ENCODE results near the gene CCDC61. TPM values are rescaled to one million over a fixed set of nuclear protein-coding genes. Genes with fewer than 3 reads are reported as not detected.

CCDC61 gene, protein sequence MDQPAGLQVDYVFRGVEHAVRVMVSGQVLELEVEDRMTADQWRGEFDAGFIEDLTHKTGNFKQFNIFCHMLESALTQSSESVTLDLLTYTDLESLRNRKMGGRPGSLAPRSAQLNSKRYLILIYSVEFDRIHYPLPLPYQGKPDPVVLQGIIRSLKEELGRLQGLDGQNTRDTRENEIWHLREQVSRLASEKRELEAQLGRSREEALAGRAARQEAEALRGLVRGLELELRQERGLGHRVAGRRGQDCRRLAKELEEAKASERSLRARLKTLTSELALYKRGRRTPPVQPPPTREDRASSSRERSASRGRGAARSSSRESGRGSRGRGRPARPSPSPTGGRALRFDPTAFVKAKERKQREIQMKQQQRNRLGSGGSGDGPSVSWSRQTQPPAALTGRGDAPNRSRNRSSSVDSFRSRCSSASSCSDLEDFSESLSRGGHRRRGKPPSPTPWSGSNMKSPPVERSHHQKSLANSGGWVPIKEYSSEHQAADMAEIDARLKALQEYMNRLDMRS
- 4.3 to 5.6 TPM (median 4.8 TPM) in 5 replicates for total RNA-seq (2022; extraction: Qiagen RNA extraction; ENCODE audit: low read depth)

DNA sequence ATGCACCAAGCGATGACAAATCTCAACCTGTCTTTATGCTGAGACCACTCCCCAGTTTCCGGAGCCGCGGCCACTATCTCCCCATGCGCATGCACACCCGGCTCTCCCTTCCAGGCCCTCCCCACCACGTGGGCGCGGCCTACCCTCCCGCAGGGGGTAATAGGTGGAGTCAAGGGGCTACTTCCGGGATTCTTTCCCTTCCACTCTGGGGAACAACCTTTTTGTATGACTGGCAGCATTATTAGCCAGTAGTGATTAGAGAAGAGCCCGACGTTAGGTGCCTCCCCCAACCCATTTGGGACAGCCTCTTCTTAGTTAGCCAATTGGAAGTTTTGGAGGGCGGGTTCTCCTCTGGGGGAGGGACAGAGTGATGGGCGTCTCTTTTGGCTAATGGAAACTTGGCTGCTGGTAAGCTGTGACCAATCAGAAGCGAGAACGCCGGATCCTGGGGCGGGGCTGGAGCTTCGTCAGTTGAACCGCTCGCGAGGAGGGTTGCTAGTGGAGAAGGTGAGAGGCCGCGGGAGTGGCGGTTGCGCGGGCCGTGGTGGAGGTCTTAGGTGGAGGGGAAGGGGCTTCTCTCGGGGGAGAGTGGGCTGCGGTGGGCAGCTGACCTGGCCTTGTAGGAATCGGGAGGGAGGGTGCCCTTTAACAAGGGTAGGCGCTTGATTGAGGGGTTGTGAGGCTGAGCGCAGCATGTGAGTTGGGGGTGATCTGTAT lies at the start of gene CCDC61:
TSS of gene CCDC61 (plus strand) at position 470 of the 717 bp plus-strand sequence. CDS start 7,552 bp downstream, outside the sequence.

DNA sequence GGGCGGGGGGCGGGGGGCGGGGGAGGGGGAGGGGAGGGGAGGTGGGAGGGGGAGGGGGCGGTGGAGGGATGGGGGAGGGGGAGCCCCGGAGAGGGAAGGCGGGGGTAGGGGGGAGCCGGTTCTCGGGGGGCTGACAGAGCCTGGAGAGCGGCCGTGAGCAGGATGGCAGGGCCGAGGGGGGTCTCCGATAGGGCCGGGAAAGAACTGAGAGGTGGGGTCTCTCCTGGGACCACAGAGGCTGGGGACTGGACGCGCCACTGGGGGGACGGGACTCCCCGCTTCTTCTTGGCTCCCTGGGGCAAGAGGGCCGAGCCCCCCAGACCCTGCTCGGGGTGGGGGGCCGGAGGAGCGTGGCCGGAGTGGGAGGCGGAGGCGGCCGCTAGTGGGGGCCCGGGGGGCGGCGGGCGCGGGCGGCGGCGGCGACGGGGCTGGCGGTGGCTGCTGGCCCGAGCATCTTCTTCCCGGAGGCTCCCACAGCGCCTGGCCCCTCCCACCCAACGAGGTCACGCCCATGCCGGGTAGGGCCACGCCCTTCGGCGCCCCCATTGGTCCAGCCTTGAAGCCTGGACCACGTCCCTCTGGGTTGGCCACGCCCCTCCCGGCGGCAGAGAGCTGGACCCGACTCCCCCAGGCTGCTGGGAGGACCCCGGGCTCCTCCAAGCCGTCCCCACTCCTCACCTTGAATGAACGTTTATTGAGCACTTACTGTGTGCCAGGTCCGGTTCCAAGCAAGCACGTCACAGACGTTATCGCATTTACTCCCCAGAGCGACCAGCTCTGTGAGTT lies 21.5 kb upstream of the CCDC61 start, which contains the start of gene NOVA2:
TSS of gene NOVA2 (minus strand) at position 313 of the 786 bp plus-strand sequence. CDS start 514 bp downstream, outside the sequence.

DNA sequence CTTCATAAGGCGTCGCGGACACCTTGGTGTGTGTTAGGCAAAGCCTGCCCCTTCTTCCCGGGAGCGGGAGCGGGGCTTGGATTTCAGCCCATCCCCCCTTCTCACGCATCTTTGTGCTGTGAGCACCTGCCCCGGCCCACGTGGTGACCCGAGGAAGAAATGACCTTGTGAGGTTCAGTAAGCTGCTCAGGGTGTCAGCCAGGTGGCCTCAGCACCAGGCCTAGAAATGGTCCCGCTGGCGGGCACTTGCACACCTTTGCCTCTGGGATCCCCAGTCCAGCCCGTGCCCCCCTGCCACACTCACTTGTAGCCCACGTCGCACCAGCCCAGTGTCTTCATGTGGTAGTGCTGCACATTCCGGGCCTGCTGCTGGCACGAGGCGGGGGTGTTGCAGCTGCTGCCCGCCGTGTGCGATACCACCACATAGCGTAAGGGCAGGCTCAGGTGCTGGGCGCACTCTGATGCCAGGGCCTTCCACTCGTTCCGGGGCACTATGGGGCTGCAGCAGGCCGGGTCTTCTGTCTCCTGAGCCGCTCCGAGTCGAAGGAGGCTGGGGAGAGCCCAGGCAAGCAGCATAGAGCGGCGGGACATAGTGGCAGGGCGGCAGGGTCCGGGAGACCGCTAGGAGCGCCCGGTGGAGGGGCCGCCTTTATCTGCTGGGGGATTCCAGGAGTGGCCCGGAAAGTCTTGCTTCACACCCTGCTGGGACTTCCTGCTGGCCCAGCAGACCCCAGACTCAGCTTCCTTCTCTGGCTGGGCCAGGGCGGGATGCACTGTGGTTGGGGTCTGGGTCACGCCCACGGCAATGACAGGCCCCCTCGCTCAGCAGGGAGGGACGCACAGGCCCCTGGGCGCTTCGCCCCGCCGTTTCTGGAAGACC lies 27.4 kb downstream of the CCDC61 start, which contains the start of gene PGLYRP1:
TSS of gene PGLYRP1 (minus strand) at position 623 of the 880 bp plus-strand sequence. CDS start at position 591, 32 bp downstream.

DNA sequence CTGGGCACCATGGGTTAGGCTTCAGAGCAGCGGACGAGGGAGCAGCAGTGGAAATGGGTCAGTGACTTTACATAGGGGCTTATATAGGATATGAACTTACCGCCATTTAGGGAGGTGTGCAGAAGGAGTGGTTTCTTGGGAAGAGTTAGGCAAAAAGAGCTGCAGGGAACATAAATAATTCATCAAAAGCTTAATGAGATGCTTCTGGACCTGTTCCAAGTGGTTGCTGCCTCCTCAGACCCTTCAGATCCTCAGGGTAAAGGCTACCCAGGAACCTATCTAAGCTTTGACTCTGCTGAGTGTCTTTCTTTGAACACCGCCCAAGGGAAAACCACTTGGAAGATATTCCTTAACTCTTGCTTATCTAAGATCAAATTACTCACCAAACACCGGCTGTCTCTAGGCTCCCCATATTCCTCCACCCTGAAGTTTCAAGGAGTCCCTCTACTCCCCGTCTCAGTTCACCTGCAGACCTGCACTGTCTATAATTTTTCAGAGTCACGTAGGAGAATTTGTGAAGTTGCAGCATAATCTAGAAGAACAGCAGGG lies 45.8 kb downstream of the CCDC61 start, which contains the start of gene IGFL4:
TSS of gene IGFL4 (minus strand) at position 51 of the 549 bp plus-strand sequence. CDS start at position 11, 40 bp downstream.

Other genes starting within 250 kb of the CCDC61 start
- 19.5 to 36.3 TPM (median 30.2 TPM) in 5 replicates for gene SIX5, start 226.2 kb upstream of the CCDC61 start, total RNA-seq (2022; extraction: Qiagen RNA extraction; ENCODE audit: low read depth)
- 41.5 to 59.1 TPM (median 51.1 TPM) in 5 replicates for gene DMPK, start 213.0 kb upstream of the CCDC61 start, total RNA-seq (2022; extraction: Qiagen RNA extraction; ENCODE audit: low read depth)
- gene DMWD, start 202.6 kb upstream of the CCDC61 start, total RNA-seq (2022; extraction: Qiagen RNA extraction; ENCODE audit: low read depth) = 27.0 to 40.1 TPM (median 36.3 TPM) in 5 replicates
- gene RSPH6A, start 180.2 kb upstream of the CCDC61 start, total RNA-seq (2022; extraction: Qiagen RNA extraction; ENCODE audit: low read depth) = 0.03 TPM in 1 of 5 replicates, not detected in the others
- gene SYMPK, start 132.3 kb upstream of the CCDC61 start, total RNA-seq (2022; extraction: Qiagen RNA extraction; ENCODE audit: low read depth) = 58.7 to 84.9 TPM (median 75.0 TPM) in 5 replicates
- 0.54 to 1.1 TPM (median 1.0 TPM) in 5 replicates for gene FOXA3, start 131.1 kb upstream of the CCDC61 start, total RNA-seq (2022; extraction: Qiagen RNA extraction; ENCODE audit: low read depth)
- 22.0 to 39.1 TPM (median 34.5 TPM) in 5 replicates for gene IRF2BP1, start 109.3 kb upstream of the CCDC61 start, total RNA-seq (2022; extraction: Qiagen RNA extraction; ENCODE audit: low read depth)
- 5.3 to 10.7 TPM (median 9.4 TPM) in 5 replicates for gene MYPOP, start 92.9 kb upstream of the CCDC61 start, total RNA-seq (2022; extraction: Qiagen RNA extraction; ENCODE audit: low read depth)
- not detected in 5 replicates for gene NANOS2, start 80.7 kb upstream of the CCDC61 start, total RNA-seq (2022; extraction: Qiagen RNA extraction; ENCODE audit: low read depth)
- 0.08 to 0.13 TPM (median 0.12 TPM) in 5 replicates for gene NOVA2, start 21.6 kb upstream of the CCDC61 start, total RNA-seq (2022; extraction: Qiagen RNA extraction; ENCODE audit: low read depth)
- gene PGLYRP1, start 27.6 kb downstream of the CCDC61 start, total RNA-seq (2022; extraction: Qiagen RNA extraction; ENCODE audit: low read depth) = not detected in 5 replicates
- gene IGFL4, start 45.5 kb downstream of the CCDC61 start, total RNA-seq (2022; extraction: Qiagen RNA extraction; ENCODE audit: low read depth) = 0.30 to 0.87 TPM (median 0.66 TPM) in 5 replicates
- 0.17 to 0.53 TPM (median 0.23 TPM) in 4 of 5 replicates, not detected in the other for gene IGFL3, start 129.2 kb downstream of the CCDC61 start, total RNA-seq (2022; extraction: Qiagen RNA extraction; ENCODE audit: low read depth)
- 0.31 to 0.65 TPM (median 0.55 TPM) in 5 replicates for gene IGFL2, start 152.8 kb downstream of the CCDC61 start, total RNA-seq (2022; extraction: Qiagen RNA extraction; ENCODE audit: low read depth)
- 2.3 to 3.1 TPM (median 2.6 TPM) in 5 replicates for gene IGFL1, start 234.3 kb downstream of the CCDC61 start, total RNA-seq (2022; extraction: Qiagen RNA extraction; ENCODE audit: low read depth)

All from A549 treated with DMSO at 1 μM for 4 hours (cell line).